ENCODE data around the gene SS18L1. TPM values are rescaled to one million over a fixed set of nuclear protein-coding genes. Genes with fewer than 3 reads are reported as not detected.

SS18L1 gene
- polyA plus RNA-seq, 1 of the 3 experiments (the other 2 are of a cell fraction) = 10.7 TPM

DNA sequence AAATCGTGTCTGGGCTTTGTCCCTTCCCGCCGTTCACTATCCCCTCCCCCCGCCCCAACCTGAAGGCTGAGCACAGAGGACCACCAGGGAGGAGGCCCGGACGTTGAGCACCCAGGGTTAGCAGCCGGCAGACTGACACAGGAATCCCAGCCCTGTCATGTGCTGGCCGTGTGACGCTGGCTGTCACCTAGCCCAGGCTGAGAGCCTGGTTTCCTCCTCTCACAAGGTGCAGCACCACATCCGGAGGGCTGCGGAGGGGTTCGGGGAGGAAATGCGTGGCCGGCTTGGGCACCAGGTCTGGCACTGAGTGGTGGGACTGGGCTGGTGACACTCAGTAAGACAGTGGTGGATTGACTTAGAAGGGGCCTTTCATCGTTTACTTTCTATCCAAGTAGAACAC is 25.9 kb upstream of the SS18L1 start:
- Histone ChIP-seq H3K79me2 (ENCODE audit: insufficient read depth) (no peaks in the 10 kb centered on the region), H2AFZ (ENCODE audit: low read depth) (no peak overlapping the region), H4K20me1 (ENCODE audit: insufficient read depth) (no peaks in the 10 kb centered on the region), H3K27ac (ENCODE audit: low read depth in 2 of 2, low read length in 1 of 2) (no peak overlapping the region), H3K36me3 (replicated peaks in 1 of 2; ENCODE audit: control insufficient read depth in 1 of 2, insufficient read depth in 2 of 2, low read length in 1 of 2) (no peaks in the 10 kb centered on the region), H3K4me2 (no peak overlapping the region), H3K9me2 (no peaks in the 10 kb centered on the region), H3K9ac (no peak overlapping the region), H3K4me1 (ENCODE audit: control insufficient read depth in 1 of 2, insufficient read depth in 2 of 2, low read depth in 1 of 2, low read length in 1 of 2) (peaks cover 0 to 21% of the 10 kb centered on the region in 2 experiments; a peak in 2 of 4 replicates), H3K27me3 (ENCODE audit: insufficient read depth) (no peaks in the 10 kb centered on the region), H3K9me3 (no peaks in the 10 kb centered on the region), H3K4me3 (ENCODE audit: low read depth in 2 of 2, low read length in 1 of 2) (no peak overlapping the region), H3F3A (replicated peaks; ENCODE audit: insufficient read depth) (peaks cover 6% of the 10 kb centered on the region)
- POLR2A ChIA-PET = interaction anchor here (0.6 to 0.9 kb wide), 2 partner anchors 51 to 796 kb away, joined by 3 read pairs; no protein-coding TSS in a partner anchor
- no peak for DNase-seq
- CTCF ChIA-PET = interaction anchor here (2.9 kb wide), 1 partner anchor 107 kb away, joined by 11 read pairs; no protein-coding TSS in a partner anchor
- WGBS (ENCODE audit: low lambda C conversion rate) = 59% methylated on average over 7 of the region's 15 CpGs
- no peak for TF ChIP-seq YY1 (IDR thresholded peaks at IDR 0.05; ENCODE audit: low read depth)
- TF ChIP-seq MXI1 (IDR thresholded peaks at IDR 0.05; ENCODE audit: low read depth, low read length) = no peak
- TF ChIP-seq, protein P1, sequence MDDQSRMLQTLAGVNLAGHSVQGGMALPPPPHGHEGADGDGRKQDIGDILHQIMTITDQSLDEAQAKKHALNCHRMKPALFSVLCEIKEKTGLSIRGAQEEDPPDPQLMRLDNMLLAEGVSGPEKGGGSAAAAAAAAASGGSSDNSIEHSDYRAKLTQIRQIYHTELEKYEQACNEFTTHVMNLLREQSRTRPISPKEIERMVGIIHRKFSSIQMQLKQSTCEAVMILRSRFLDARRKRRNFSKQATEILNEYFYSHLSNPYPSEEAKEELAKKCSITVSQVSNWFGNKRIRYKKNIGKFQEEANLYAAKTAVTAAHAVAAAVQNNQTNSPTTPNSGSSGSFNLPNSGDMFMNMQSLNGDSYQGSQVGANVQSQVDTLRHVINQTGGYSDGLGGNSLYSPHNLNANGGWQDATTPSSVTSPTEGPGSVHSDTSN (IDR thresholded peaks at IDR 0.05) = no peak
- no peak for TF ChIP-seq TCF12 (IDR thresholded peaks at IDR 0.05)
- TF ChIP-seq FOXJ3 (CRISPR knock-in tag; IDR thresholded peaks at IDR 0.05) = no peak
- TF ChIP-seq EZH2phosphoT487 (IDR thresholded peaks at IDR 0.05; ENCODE audit: borderline replicate concordance, low read depth) = no peak
- no peak for TF ChIP-seq SMC3 (IDR thresholded peaks at IDR 0.05; ENCODE audit: low read depth, low read length)
- TF ChIP-seq RFX5 (IDR thresholded peaks at IDR 0.05; ENCODE audit: low read length) = no peak
- TF ChIP-seq, protein P2, sequence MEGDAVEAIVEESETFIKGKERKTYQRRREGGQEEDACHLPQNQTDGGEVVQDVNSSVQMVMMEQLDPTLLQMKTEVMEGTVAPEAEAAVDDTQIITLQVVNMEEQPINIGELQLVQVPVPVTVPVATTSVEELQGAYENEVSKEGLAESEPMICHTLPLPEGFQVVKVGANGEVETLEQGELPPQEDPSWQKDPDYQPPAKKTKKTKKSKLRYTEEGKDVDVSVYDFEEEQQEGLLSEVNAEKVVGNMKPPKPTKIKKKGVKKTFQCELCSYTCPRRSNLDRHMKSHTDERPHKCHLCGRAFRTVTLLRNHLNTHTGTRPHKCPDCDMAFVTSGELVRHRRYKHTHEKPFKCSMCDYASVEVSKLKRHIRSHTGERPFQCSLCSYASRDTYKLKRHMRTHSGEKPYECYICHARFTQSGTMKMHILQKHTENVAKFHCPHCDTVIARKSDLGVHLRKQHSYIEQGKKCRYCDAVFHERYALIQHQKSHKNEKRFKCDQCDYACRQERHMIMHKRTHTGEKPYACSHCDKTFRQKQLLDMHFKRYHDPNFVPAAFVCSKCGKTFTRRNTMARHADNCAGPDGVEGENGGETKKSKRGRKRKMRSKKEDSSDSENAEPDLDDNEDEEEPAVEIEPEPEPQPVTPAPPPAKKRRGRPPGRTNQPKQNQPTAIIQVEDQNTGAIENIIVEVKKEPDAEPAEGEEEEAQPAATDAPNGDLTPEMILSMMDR (IDR thresholded peaks at IDR 0.05) = no peak
- TF ChIP-seq, protein P3, sequence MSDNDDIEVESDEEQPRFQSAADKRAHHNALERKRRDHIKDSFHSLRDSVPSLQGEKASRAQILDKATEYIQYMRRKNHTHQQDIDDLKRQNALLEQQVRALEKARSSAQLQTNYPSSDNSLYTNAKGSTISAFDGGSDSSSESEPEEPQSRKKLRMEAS (IDR thresholded peaks at IDR 0.05; ENCODE audit: low read depth) = no peak

DNA sequence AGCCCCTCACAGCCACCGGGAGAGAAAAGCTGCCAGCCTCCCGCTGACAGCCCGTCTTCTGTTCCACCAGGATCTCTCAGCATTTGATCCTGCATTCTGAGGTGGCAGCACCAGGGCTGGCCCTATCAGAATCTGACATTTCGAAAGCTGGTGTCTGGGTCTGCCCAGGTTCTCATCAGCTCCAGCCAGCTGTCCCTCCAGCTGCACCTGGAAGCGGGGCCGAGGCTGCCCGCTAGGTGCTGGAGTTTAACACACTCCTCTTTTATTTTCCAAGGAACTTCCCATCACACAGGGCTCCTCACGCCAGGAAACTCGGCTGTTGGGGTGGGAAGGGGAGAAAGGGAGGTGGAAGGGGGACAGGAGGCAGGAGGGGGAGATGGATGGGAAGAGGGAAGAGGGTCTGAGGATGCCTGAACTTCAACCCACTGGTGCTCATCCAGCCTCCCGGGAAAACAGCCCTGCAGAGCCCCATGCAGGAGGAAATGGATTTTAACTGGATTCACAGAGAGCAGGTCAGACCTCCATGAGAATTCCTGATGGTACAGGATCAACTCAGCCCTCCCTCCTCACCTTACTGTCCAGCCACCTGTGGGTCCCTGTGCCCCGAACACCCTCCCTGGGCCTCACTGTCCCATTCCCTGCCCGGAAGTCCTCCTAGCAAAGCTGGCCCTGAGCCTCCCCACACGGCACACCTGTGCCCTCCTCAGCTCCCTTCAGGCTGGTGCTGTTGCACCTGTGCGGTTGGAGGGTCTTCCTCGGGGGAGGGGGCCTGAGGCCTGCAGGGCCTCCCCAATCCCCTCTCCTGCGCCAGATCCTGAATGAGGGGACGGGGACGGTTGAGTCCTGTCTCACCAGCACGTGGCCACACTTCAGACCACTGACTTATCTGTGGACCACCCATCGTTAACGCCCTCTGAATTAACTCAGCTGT is 25.2 kb upstream of the SS18L1 start:
- Histone ChIP-seq H3K36me3 (replicated peaks in 1 of 2; ENCODE audit: control insufficient read depth in 1 of 2, insufficient read depth in 2 of 2, low read length in 1 of 2) (no peaks in the 10 kb centered on the region), H2AFZ (ENCODE audit: low read depth) (no peak overlapping the region), H3K27me3 (ENCODE audit: insufficient read depth) (no peaks in the 10 kb centered on the region), H3K4me2 (no peak overlapping the region), H3K4me1 (ENCODE audit: control insufficient read depth in 1 of 2, insufficient read depth in 2 of 2, low read depth in 1 of 2, low read length in 1 of 2) (peaks cover 0 to 18% of the 10 kb centered on the region in 2 experiments; a peak in 2 of 4 replicates), H4K20me1 (ENCODE audit: insufficient read depth) (peaks cover 5% of the 10 kb centered on the region), H3K9me2 (no peaks in the 10 kb centered on the region), H3K27ac (ENCODE audit: low read depth in 2 of 2, low read length in 1 of 2) (no peak overlapping the region), H3K4me3 (ENCODE audit: low read depth in 2 of 2, low read length in 1 of 2) (no peak overlapping the region), H3F3A (replicated peaks; ENCODE audit: insufficient read depth) (peaks cover 6% of the 10 kb centered on the region), H3K9ac (no peak overlapping the region), H3K79me2 (ENCODE audit: insufficient read depth) (peaks cover 5% of the 10 kb centered on the region), H3K9me3 (no peaks in the 10 kb centered on the region)
- no peak for DNase-seq
- CTCF ChIA-PET = interaction anchor here (2.9 kb wide), 1 partner anchor 107 kb away, joined by 11 read pairs; no protein-coding TSS in a partner anchor
- POLR2A ChIA-PET = interaction anchor here (0.6 to 2.0 kb wide), 2 partner anchors 52 to 795 kb away, joined by 3 to 8 read pairs; partner anchors contain the start of gene TAF4
- 60% methylated on average over 17 of the region's 21 CpGs for WGBS (ENCODE audit: low lambda C conversion rate)
- no peak for TF ChIP-seq EP300 (IDR thresholded peaks at IDR 0.05; ENCODE audit: borderline replicate concordance in 1 of 2, low read depth in 1 of 2, low read length in 1 of 2)
- TF ChIP-seq FOXM1 (IDR thresholded peaks at IDR 0.05; ENCODE audit: low read depth) = no peak
- TF ChIP-seq, protein P4, sequence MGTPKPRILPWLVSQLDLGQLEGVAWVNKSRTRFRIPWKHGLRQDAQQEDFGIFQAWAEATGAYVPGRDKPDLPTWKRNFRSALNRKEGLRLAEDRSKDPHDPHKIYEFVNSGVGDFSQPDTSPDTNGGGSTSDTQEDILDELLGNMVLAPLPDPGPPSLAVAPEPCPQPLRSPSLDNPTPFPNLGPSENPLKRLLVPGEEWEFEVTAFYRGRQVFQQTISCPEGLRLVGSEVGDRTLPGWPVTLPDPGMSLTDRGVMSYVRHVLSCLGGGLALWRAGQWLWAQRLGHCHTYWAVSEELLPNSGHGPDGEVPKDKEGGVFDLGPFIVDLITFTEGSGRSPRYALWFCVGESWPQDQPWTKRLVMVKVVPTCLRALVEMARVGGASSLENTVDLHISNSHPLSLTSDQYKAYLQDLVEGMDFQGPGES (IDR thresholded peaks at IDR 0.05; ENCODE audit: low read depth, low read length) = no peak
- no peak for TF ChIP-seq ELF1 (IDR thresholded peaks at IDR 0.05)
- TF ChIP-seq FOSL2 (IDR thresholded peaks at IDR 0.05; ENCODE audit: borderline replicate concordance, low read depth) = no peak
- TF ChIP-seq FOXJ3 (CRISPR knock-in tag; IDR thresholded peaks at IDR 0.05) = no peak
- TF ChIP-seq TAF1 (IDR thresholded peaks at IDR 0.05; ENCODE audit: borderline replicate concordance, low read depth, low read length) = no peak
- no peak for TF ChIP-seq RFX5 (IDR thresholded peaks at IDR 0.05; ENCODE audit: low read length)
- no peak for TF ChIP-seq CHD2 (IDR thresholded peaks at IDR 0.05; ENCODE audit: low read length, partially characterized antibody)
- TF ChIP-seq, protein P1 (IDR thresholded peaks at IDR 0.05) = no peak
- no peak for TF ChIP-seq EZH2phosphoT487 (IDR thresholded peaks at IDR 0.05; ENCODE audit: borderline replicate concordance, low read depth)
- no peak for TF ChIP-seq NRF1 (IDR thresholded peaks at IDR 0.05; ENCODE audit: low read depth, low read length)
- TF ChIP-seq GATA2 (CRISPR knock-in tag; IDR thresholded peaks at IDR 0.05) = no peak
- no peak for TF ChIP-seq RCOR1 (IDR thresholded peaks at IDR 0.05; ENCODE audit: low read length)

Data from SK-N-SH (cell line).